IgD-negative memory B cell (primary cell): ENCODE data around the gene TTC13. TPM values are rescaled to one million over a fixed set of nuclear protein-coding genes. Genes with fewer than 3 reads are reported as not detected.

ENCODE experiments used
- H3K27ac Mint-ChIP-seq, 3 donors: one replicate each; pipeline ENCODE4 v1.8.0; 2020 to 2022; ENCODE audit warnings: mild to moderate bottlenecking in 3 of 3, mixed read lengths in 3 of 3, moderate library complexity in 1 of 3
- H3K27me3 Mint-ChIP-seq: one replicate; pipeline ENCODE4 v1.8.0; 2021; ENCODE audit warnings: mixed read lengths
- H3K36me3 Mint-ChIP-seq: one replicate; pipeline ENCODE4 v1.8.0; 2020; ENCODE audit warnings: mild to moderate bottlenecking, mixed read lengths
- H3K4me1 Mint-ChIP-seq, 3 donors: one replicate each; pipeline ENCODE4 v1.8.0; 2020 to 2022; ENCODE audit warnings: mixed read lengths in 3 of 3, mild to moderate bottlenecking in 1 of 3
- H3K4me3 Mint-ChIP-seq, 4 donors: one replicate each; pipeline ENCODE4 v1.8.0; 2020 to 2022; ENCODE audit warnings: mild to moderate bottlenecking in 4 of 4, mixed read lengths in 4 of 4, moderate library complexity in 3 of 4
- H3K9me3 Mint-ChIP-seq, 3 donors: one replicate each; pipeline ENCODE4 v1.8.0; 2020 to 2021; ENCODE audit warnings: mixed read lengths in 3 of 3, mild to moderate bottlenecking in 1 of 3
- polyA plus RNA-seq: library from polyadenylated mRNA; unstranded; fragments of 300-500 nt; fragmentation: Illumina TruSeq; gene quantifications from one replicate; pipeline ENCODE4 v1.2.3, GENCODE V29; 2021

The TTC13 gene
- polyA plus RNA-seq, 1 donor from 2014 or later, result 12.8 TPM

- Mint-ChIP-seq H3K27me3 (peaks cover 8% of the 10 kb centered on the region), H3K9me3 (no peaks in the 10 kb centered on the region), H3K27ac (no peak overlapping the region), H3K4me1 (peaks cover 0 to 3% (median 0%) of the 10 kb centered on the region in 3 donors), H3K36me3 (peaks cover 1% of the 10 kb centered on the region), H3K4me3 (no peak overlapping the region)
Observed at GRCh38 chr1:230894664-230895063, 84.0 kb downstream of the TTC13 start.

- H3K36me3 Mint-ChIP-seq, result peaks cover 1% of the 10 kb centered on the region
- H3K4me1 Mint-ChIP-seq, result peaks cover 0 to 3% (median 0%) of the 10 kb centered on the region in 3 donors
- no peaks in the 10 kb centered on the region for H3K9me3 Mint-ChIP-seq
- H3K4me3 Mint-ChIP-seq, result no peak overlapping the region
- peaks cover 8% of the 10 kb centered on the region for H3K27me3 Mint-ChIP-seq
- no peak overlapping the region for H3K27ac Mint-ChIP-seq
Observed at GRCh38 chr1:230894032-230894431, 84.6 kb downstream of the TTC13 start.

DNA sequence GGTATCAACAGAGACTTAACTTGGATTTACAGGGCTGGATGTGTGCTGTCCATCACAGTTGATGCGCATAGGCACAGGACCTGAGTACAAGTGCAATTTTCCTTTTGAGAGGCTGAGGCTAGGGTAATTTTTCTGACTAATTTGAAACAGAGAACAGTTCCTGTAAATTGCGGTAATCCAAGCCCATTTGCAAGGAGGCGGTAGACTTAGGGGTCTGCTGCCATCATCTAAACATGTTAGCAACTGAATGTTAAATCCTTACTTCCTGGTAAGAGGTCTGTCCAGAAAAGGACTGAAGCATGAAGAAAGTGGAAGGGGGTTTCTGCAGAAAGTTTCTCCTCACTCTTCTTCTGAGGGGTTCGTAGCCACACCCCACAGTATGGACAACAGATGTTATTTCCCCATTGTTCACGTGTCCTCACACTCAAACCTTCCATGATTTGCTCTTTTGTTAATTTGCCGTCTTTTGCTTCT lies 86.6 kb downstream of the TTC13 start:
- H3K36me3 Mint-ChIP-seq, result peaks cover 1% of the 10 kb centered on the region
- peak overlapping the region in 1 of 3 donors; percentile 22 for H3K27ac Mint-ChIP-seq
- H3K4me1 Mint-ChIP-seq, result peaks cover 0 to 3% (median 0%) of the 10 kb centered on the region in 3 donors
- H3K9me3 Mint-ChIP-seq, result no peaks in the 10 kb centered on the region
- peaks cover 10% of the 10 kb centered on the region for H3K27me3 Mint-ChIP-seq
- no peak overlapping the region for H3K4me3 Mint-ChIP-seq

- no peak overlapping the region for H3K27ac Mint-ChIP-seq
- H3K4me1 Mint-ChIP-seq, result peaks cover 0 to 3% (median 0%) of the 10 kb centered on the region in 3 donors
- H3K4me3 Mint-ChIP-seq, result no peak overlapping the region
- no peaks in the 10 kb centered on the region for H3K9me3 Mint-ChIP-seq
- peaks cover 10% of the 10 kb centered on the region for H3K27me3 Mint-ChIP-seq
- peaks cover 1% of the 10 kb centered on the region for H3K36me3 Mint-ChIP-seq
Observed at GRCh38 chr1:230891413-230891812, 87.2 kb downstream of the TTC13 start.

GRCh38 chr1:230884646-230885045 lies 94.0 kb downstream of the TTC13 start:
- peaks cover 0 to 4% (median 0%) of the 10 kb centered on the region in 3 donors for H3K9me3 Mint-ChIP-seq
- peak overlapping the region in 1 of 4 donors; percentile 65 for H3K4me3 Mint-ChIP-seq
- H3K36me3 Mint-ChIP-seq, result peaks cover 5% of the 10 kb centered on the region
- H3K27ac Mint-ChIP-seq, result no peak overlapping the region
- H3K27me3 Mint-ChIP-seq, result peaks cover 25% of the 10 kb centered on the region
- H3K4me1 Mint-ChIP-seq, result peaks cover 0 to 3% (median 0%) of the 10 kb centered on the region in 3 donors

DNA sequence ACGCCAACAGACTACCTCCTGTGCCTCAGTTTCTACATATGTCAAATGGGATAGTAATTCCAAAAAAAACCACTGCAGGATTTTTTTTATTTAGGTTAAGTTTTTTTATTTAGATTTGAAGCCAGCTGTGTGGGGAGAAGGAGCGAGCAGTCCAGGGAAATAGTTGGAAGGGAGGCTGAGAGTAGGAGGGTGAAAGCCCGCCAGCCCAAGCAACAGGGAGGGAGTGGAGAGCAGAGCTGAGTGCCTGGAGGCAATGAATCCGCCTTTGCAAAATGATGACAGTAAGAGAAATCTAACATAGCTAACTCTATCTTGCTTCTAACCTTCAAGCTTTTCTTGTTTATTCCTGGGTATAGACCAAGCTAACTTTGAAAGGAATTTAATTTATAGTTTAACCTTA lies 94.7 kb downstream of the TTC13 start:
- peaks cover 5% of the 10 kb centered on the region for H3K36me3 Mint-ChIP-seq
- peaks cover 0 to 3% (median 0%) of the 10 kb centered on the region in 3 donors for H3K4me1 Mint-ChIP-seq
- no peak overlapping the region for H3K27ac Mint-ChIP-seq
- peaks cover 25% of the 10 kb centered on the region for H3K27me3 Mint-ChIP-seq
- H3K9me3 Mint-ChIP-seq, result peaks cover 0 to 4% (median 0%) of the 10 kb centered on the region in 3 donors
- H3K4me3 Mint-ChIP-seq, result no peak overlapping the region

- peaks cover 0 to 3% (median 0%) of the 10 kb centered on the region in 3 donors for H3K4me1 Mint-ChIP-seq
- no peak overlapping the region for H3K27ac Mint-ChIP-seq
- peaks cover 27% of the 10 kb centered on the region for H3K27me3 Mint-ChIP-seq
- H3K36me3 Mint-ChIP-seq, result peaks cover 1% of the 10 kb centered on the region
- H3K9me3 Mint-ChIP-seq, result peaks cover 0 to 4% (median 0%) of the 10 kb centered on the region in 3 donors
- no peak overlapping the region for H3K4me3 Mint-ChIP-seq
Observed at GRCh38 chr1:230879778-230880177, 98.9 kb downstream of the TTC13 start.

- Mint-ChIP-seq H3K9me3 (peaks cover 0 to 3% (median 0%) of the 10 kb centered on the region in 3 donors), H3K36me3 (peaks cover 1% of the 10 kb centered on the region), H3K27ac (no peak overlapping the region), H3K27me3 (peaks cover 23% of the 10 kb centered on the region), H3K4me1 (peaks cover 0 to 3% (median 0%) of the 10 kb centered on the region in 3 donors), H3K4me3 (no peak overlapping the region)
Observed at GRCh38 chr1:230878591-230878990, 100.1 kb downstream of the TTC13 start.

DNA sequence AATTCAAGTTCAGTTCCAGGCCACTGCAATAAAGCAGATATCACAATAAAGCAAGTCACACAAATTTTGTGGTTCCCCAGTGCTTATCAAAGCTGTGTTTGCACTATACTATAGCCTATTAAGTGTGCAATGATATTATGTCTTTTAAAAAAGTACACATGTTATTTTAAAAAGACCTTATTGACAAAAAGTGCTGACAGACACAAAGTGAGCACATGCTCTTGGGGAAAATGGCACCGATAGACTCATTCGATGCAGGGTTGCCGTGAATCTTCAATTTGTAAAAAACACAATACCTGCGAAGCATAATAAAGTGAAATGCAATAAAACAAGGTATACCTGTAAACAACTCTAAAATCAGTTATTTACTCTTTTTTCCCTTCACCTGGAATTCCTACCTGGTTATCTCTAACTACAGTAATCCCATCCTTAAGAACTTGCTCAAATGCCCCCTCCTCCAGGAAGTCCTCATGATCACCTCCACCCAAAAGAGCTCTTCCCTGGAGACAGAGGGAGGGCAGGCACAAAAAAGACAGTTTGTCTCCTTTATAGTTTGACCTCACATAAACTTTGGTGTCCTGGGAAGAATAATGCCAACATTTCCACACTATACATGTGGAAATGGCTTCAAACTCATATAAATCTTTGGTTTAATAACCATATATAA lies 100.6 kb downstream of the TTC13 start:
- peaks cover 0 to 3% (median 0%) of the 10 kb centered on the region in 3 donors for H3K4me1 Mint-ChIP-seq

GRCh38 chr1:230877146-230877923 lies 101.3 kb downstream of the TTC13 start:
- Mint-ChIP-seq H3K4me1 (peaks cover 0 to 3% (median 0%) of the 10 kb centered on the region in 3 donors), H3K9me3 (peaks cover 0 to 3% (median 0%) of the 10 kb centered on the region in 3 donors), H3K36me3 (no peaks in the 10 kb centered on the region), H3K27ac (no peak overlapping the region), H3K4me3 (no peak overlapping the region), H3K27me3 (peaks cover 24% of the 10 kb centered on the region)

More for the DNA sequence above, 100.6 kb downstream of the TTC13 start:
- Mint-ChIP-seq H3K27me3 (peaks cover 22% of the 10 kb centered on the region), H3K27ac (no peak overlapping the region), H3K36me3 (peaks cover 1% of the 10 kb centered on the region), H3K9me3 (peaks cover 0 to 3% (median 0%) of the 10 kb centered on the region in 3 donors), H3K4me3 (no peak overlapping the region)

- H3K9me3 Mint-ChIP-seq, result peaks cover 0 to 3% (median 0%) of the 10 kb centered on the region in 3 donors
- H3K4me3 Mint-ChIP-seq, result no peak overlapping the region
- H3K4me1 Mint-ChIP-seq, result peaks cover 0 to 3% (median 0%) of the 10 kb centered on the region in 3 donors
- H3K27ac Mint-ChIP-seq, result no peak overlapping the region
- H3K27me3 Mint-ChIP-seq, result peaks cover 28% of the 10 kb centered on the region
- H3K36me3 Mint-ChIP-seq, result no peaks in the 10 kb centered on the region
Observed at GRCh38 chr1:230876660-230877059, 102.0 kb downstream of the TTC13 start.

DNA sequence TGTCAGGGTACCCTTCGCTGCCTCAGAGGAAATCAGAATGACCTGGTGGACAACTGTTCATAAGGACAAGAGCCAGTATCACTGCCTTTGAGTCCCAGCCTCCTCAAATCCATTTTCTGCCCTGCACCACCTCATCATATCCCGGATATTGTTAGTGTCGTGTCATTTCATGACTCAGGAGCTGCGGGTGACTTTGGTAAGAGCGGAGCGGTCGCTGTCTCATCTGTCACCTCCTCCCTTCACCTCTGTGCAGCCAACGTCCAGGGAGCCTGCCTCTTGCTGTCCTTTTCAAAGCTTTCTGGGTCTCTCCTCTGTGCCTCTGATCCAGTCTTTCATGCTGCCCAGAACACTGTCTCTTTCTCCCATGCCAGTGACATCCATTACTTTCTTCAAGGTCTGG lies 103.3 kb downstream of the TTC13 start:
- Mint-ChIP-seq H3K36me3 (no peaks in the 10 kb centered on the region), H3K9me3 (peaks cover 0 to 3% (median 0%) of the 10 kb centered on the region in 3 donors), H3K4me3 (no peak overlapping the region), H3K4me1 (peaks cover 0 to 3% (median 0%) of the 10 kb centered on the region in 3 donors), H3K27ac (peak overlapping the region in 2 of 3 donors; percentile 48 to 68), H3K27me3 (peaks cover 20% of the 10 kb centered on the region)

- Mint-ChIP-seq H3K4me3 (peak overlapping the region in 2 of 4 donors; percentile 31 to 52), H3K27me3 (peaks cover 20% of the 10 kb centered on the region), H3K4me1 (peaks cover 5 to 14% (median 5%) of the 10 kb centered on the region in 3 donors)
Observed at GRCh38 chr1:230870916-230871315, 107.7 kb downstream of the TTC13 start.

GRCh38 chr1:230869500-230869899 lies 109.2 kb downstream of the TTC13 start:
- peaks cover 5 to 14% (median 5%) of the 10 kb centered on the region in 3 donors for H3K4me1 Mint-ChIP-seq
- H3K27ac Mint-ChIP-seq, result peak overlapping the region in 1 of 3 donors; percentile 31
- no peaks in the 10 kb centered on the region for H3K36me3 Mint-ChIP-seq
- H3K9me3 Mint-ChIP-seq, result no peaks in the 10 kb centered on the region
- peaks cover 20% of the 10 kb centered on the region for H3K27me3 Mint-ChIP-seq
- peak overlapping the region; percentile 45 to 87 (median 84) for H3K4me3 Mint-ChIP-seq

More at GRCh38 chr1:230870916-230871315, 107.7 kb downstream of the TTC13 start:
- H3K36me3 Mint-ChIP-seq, result no peaks in the 10 kb centered on the region
- H3K27ac Mint-ChIP-seq, result no peak overlapping the region
- peaks cover 0 to 3% (median 0%) of the 10 kb centered on the region in 3 donors for H3K9me3 Mint-ChIP-seq
